H9 (cell line): ENCODE data around the gene TUBA1A. TPM values are rescaled to one million over a fixed set of nuclear protein-coding genes. Genes with fewer than 3 reads are reported as not detected.
"Not testable (repeated sequence)": the region's sequence is repeated elsewhere in the genome, so short reads cannot be mapped to it uniquely, and the experiment has no call there.

Source experiments
- DNase-seq: peaks from one replicate; pipeline ENCODE4 v3.0.0-alpha.2; 2017
- H2AFZ ChIP-seq: one replicate; pipeline ENCODE4 v1.6.1; 2013; ENCODE audit warnings: mild to moderate bottlenecking, low read length, control low read depth, moderate library complexity
- H2AK5ac ChIP-seq: 2 replicates; pipeline ENCODE4 v1.6.1; 2013; ENCODE audit warnings: low read length, control low read depth, mixed read lengths; ENCODE audit not compliant: insufficient read length
- H2BK120ac ChIP-seq: one replicate; pipeline ENCODE4 v1.6.1; 2013; ENCODE audit warnings: low read depth, mild to moderate bottlenecking, low read length, control low read depth, inconsistent platforms; ENCODE audit not compliant: poor library complexity, severe bottlenecking
- H2BK12ac ChIP-seq: 2 replicates; pipeline ENCODE4 v1.6.1; 2013; ENCODE audit warnings: low read length, control low read depth, mixed read lengths, low read depth; ENCODE audit not compliant: insufficient read length
- H2BK15ac ChIP-seq: 2 replicates; pipeline ENCODE4 v1.6.1; 2013; ENCODE audit warnings: low read depth, low read length, control low read depth
- H2BK20ac ChIP-seq: one replicate; pipeline ENCODE4 v1.6.1; 2013; ENCODE audit warnings: low read depth, mild to moderate bottlenecking, low read length, control low read depth, inconsistent platforms; ENCODE audit not compliant: poor library complexity, severe bottlenecking
- H2BK5ac ChIP-seq: 2 replicates; pipeline ENCODE4 v1.6.1; 2013; ENCODE audit warnings: low read length, control low read depth, mixed read lengths; ENCODE audit not compliant: insufficient read length
- H3K14ac ChIP-seq: 2 replicates; pipeline ENCODE4 v1.6.1; 2013; ENCODE audit warnings: low read length, control low read depth; ENCODE audit not compliant: insufficient read depth
- H3K18ac ChIP-seq: 2 replicates; pipeline ENCODE4 v1.6.1; 2013; ENCODE audit warnings: low read depth, mild to moderate bottlenecking, mixed read lengths, low read length, control low read depth; ENCODE audit not compliant: insufficient read length
- H3K23ac ChIP-seq: 2 replicates; pipeline ENCODE4 v1.6.1; 2013; ENCODE audit warnings: low read length, control low read depth, mixed read lengths, low read depth; ENCODE audit not compliant: insufficient read length
- H3K23me2 ChIP-seq: 2 replicates; pipeline ENCODE4 v1.6.1; 2013; ENCODE audit warnings: low read depth, mild to moderate bottlenecking, mixed read lengths, low read length, control low read depth; ENCODE audit not compliant: insufficient read length, poor library complexity, severe bottlenecking
- H3K27ac ChIP-seq: 2 replicates; pipeline ENCODE4 v1.5.1; 2013; ENCODE audit warnings: low read length, control low read depth, mixed read lengths, low read depth; ENCODE audit not compliant: insufficient read length
- H3K27me3 ChIP-seq: 2 replicates; pipeline ENCODE4 v1.6.1; 2013; ENCODE audit warnings: low read length, control low read depth, inconsistent platforms; ENCODE audit not compliant: insufficient read depth
- H3K4ac ChIP-seq: 2 replicates; pipeline ENCODE4 v1.6.1; 2013; ENCODE audit warnings: low read depth, mild to moderate bottlenecking, control low read depth, inconsistent platforms, low read length, moderate library complexity
- H3K4me1 ChIP-seq: 2 replicates; pipeline ENCODE4 v1.6.1; 2013; ENCODE audit warnings: low read length, control low read depth, inconsistent platforms; ENCODE audit not compliant: insufficient read depth
- H3K4me2 ChIP-seq: 2 replicates; pipeline ENCODE4 v1.6.1; 2013; ENCODE audit warnings: low read length, control low read depth, mixed read lengths; ENCODE audit not compliant: insufficient read length, insufficient read depth
- H3K56ac ChIP-seq: 2 replicates; pipeline ENCODE4 v1.6.1; 2013; ENCODE audit warnings: low read depth, mild to moderate bottlenecking, mixed read lengths, low read length, control low read depth; ENCODE audit not compliant: insufficient read length
- H3K79me1 ChIP-seq: 2 replicates; pipeline ENCODE4 v1.6.1; 2013; ENCODE audit warnings: low read depth, mild to moderate bottlenecking, moderate library complexity, low read length, control low read depth, inconsistent platforms; ENCODE audit not compliant: insufficient read depth, poor library complexity, severe bottlenecking
- H3K79me2 ChIP-seq: 2 replicates; pipeline ENCODE4 v1.6.1; 2013; ENCODE audit warnings: low read length, control low read depth, inconsistent platforms; ENCODE audit not compliant: insufficient read depth
- H3K9ac ChIP-seq: 2 replicates; pipeline ENCODE4 v1.6.1; 2013; ENCODE audit warnings: low read length, control low read depth, mixed read lengths; ENCODE audit not compliant: insufficient read length; ENCODE audit errors: extremely low read depth
- H3K9me3 ChIP-seq: one replicate; pipeline ENCODE4 v1.6.1; 2013; ENCODE audit warnings: low read depth, low read length, inconsistent platforms; ENCODE audit not compliant: control insufficient read depth
- H3T11ph ChIP-seq: one replicate; pipeline ENCODE4 v1.6.1; 2013; ENCODE audit warnings: mild to moderate bottlenecking, low read length, control low read depth, inconsistent platforms
- H4K20me1 ChIP-seq: one replicate; pipeline ENCODE4 v1.6.1; 2013; ENCODE audit not compliant: control insufficient read depth, insufficient read length, insufficient read depth
- H4K5ac ChIP-seq: 2 replicates; pipeline ENCODE4 v1.6.1; 2013; ENCODE audit warnings: low read depth, mild to moderate bottlenecking, mixed read lengths, low read length, control low read depth; ENCODE audit not compliant: insufficient read length
- H4K8ac ChIP-seq: replicated peaks from 2 replicates; pipeline ENCODE4 v1.6.1; 2013; ENCODE audit warnings: low read length, control low read depth, mixed read lengths, low read depth; ENCODE audit not compliant: insufficient read length
- H4K91ac ChIP-seq: 2 replicates; pipeline ENCODE4 v1.6.1; 2013; ENCODE audit warnings: low read depth, mild to moderate bottlenecking, moderate library complexity, mixed read lengths, low read length, control low read depth; ENCODE audit not compliant: insufficient read length
- H3K27ac Mint-ChIP-seq, 3 experiments: 2 replicates in 2 of 3; 3 replicates in 1 of 3; pipeline ENCODE4 v1.8.0; 2020 to 2021; ENCODE audit warnings: mixed read lengths in 3 of 3, mild to moderate bottlenecking in 1 of 3, moderate library complexity in 1 of 3
- H3K27me3 Mint-ChIP-seq: 2 replicates; pipeline ENCODE4 v1.8.0; 2021; ENCODE audit warnings: low read depth, mild to moderate bottlenecking, moderate library complexity, mixed read lengths
- H3K36me3 Mint-ChIP-seq, 3 experiments: 2 replicates in 2 of 3; 3 replicates in 1 of 3; pipeline ENCODE4 v1.8.0; 2020 to 2021; ENCODE audit warnings: low read depth in 3 of 3, mixed read lengths in 3 of 3; ENCODE audit not compliant: insufficient read depth in 1 of 3
- H3K4me1 Mint-ChIP-seq, 2 experiments: 2 replicates each; pipeline ENCODE4 v1.8.0; 2020; ENCODE audit warnings: mixed read lengths in 2 of 2
- H3K4me3 Mint-ChIP-seq, 2 experiments: 2 replicates in 1 of 2; 3 replicates in 1 of 2; pipeline ENCODE4 v1.8.0; 2020 to 2021; ENCODE audit warnings: mild to moderate bottlenecking in 2 of 2, mixed read lengths in 2 of 2, moderate library complexity in 1 of 2
- H3K9me3 Mint-ChIP-seq, 2 experiments: 2 replicates in 1 of 2; 3 replicates in 1 of 2; pipeline ENCODE4 v1.8.0; 2020; ENCODE audit warnings: mild to moderate bottlenecking in 2 of 2, mixed read lengths in 2 of 2, moderate library complexity in 1 of 2
- WGBS: extraction: QIAGEN DNeasy Blood & Tissue Kit; methylation state at CpG from one replicate; pipeline ENCODE4 v1.1.7; 2013; ENCODE audit warnings: missing lambda C conversion rate, low lambda C conversion rate, mixed read lengths; ENCODE audit not compliant: insufficient read length; ENCODE audit errors: extremely low coverage; 5-methylcytosine and 5-hydroxymethylcytosine counted together
- total RNA-seq: library from RNA; stranded (reverse); gene quantifications from 2 replicates; pipeline ENCODE4 v1.2.1, GENCODE V29; 2021

TUBA1A gene
- total RNA-seq, 1 experiment from 2014 or later: 149 TPM

DNA sequence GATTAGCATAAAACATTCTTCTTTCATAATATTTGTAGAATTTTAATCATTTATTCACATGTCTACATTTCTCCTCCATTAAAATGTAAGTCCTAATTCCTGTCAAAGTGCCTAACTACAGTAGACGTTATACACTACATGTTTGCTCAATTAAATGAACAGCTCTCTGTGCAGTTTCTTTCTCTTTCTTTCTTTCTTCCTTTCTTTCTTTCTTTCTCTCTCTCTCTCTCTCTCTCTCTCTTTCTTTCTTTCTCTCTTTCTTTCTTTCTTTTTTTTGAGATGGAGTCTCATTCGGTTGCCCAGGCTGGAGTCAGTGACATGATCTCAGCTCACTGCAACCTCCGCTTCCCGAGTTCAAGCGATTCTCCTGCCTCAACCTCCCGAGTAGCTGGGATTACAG lies 2.6 kb upstream of the TUBA1A start:
- H3K4me3 Mint-ChIP-seq, H3K18ac ChIP-seq, H3K23me2 ChIP-seq, H3K23ac ChIP-seq, H2BK20ac ChIP-seq, H2AFZ ChIP-seq, H2BK15ac ChIP-seq, DNase-seq, H4K91ac ChIP-seq, H3K27me3 Mint-ChIP-seq, H3K9me3 Mint-ChIP-seq, H4K8ac ChIP-seq, H4K5ac ChIP-seq, H3K79me2 ChIP-seq, H3K9ac ChIP-seq, H3K27ac ChIP-seq, H3K9me3 ChIP-seq, H3K27ac Mint-ChIP-seq, H3K56ac ChIP-seq, H3K4me1 ChIP-seq, H3K14ac ChIP-seq, H3K36me3 Mint-ChIP-seq, H2BK120ac ChIP-seq, H2AK5ac ChIP-seq, H3K4me2 ChIP-seq, H3K27me3 ChIP-seq, H3T11ph ChIP-seq, H2BK5ac ChIP-seq, H3K79me1 ChIP-seq, H4K20me1 ChIP-seq, H2BK12ac ChIP-seq, H3K4ac ChIP-seq: not testable (repeated sequence)
- peaks cover 9 to 24% of the 10 kb centered on the region in 2 experiments for H3K4me1 Mint-ChIP-seq
- no CpG with 5 or more reads among the region's 6 CpGs for WGBS
